ENCODE data around the gene SUDS3. TPM values are rescaled to one million over a fixed set of nuclear protein-coding genes. Genes with fewer than 3 reads are reported as not detected.

Gene SUDS3
- total RNA-seq, 4 donors from 2014 or later: 37.7 to 66.3 (median 50.1) TPM

- Histone ChIP-seq H3K27me3 (no peaks in the 10 kb centered on the region), H3K36me3 (no peaks in the 10 kb centered on the region), H3K27ac (no peak overlapping the region), H3K4me1 (no peaks in the 10 kb centered on the region), H3K9me3 (no peaks in the 10 kb centered on the region), H3K4me3 (no peak overlapping the region)
- no peak for TF ChIP-seq POLR2AphosphoS5 (IDR thresholded peaks at IDR 0.05)
- TF ChIP-seq EP300 (IDR thresholded peaks at IDR 0.05): no peak
- TF ChIP-seq CTCF (IDR thresholded peaks at IDR 0.05): no peak
- no peak for TF ChIP-seq POLR2A (IDR thresholded peaks at IDR 0.05)
- no peak for DNase-seq (ENCODE audit: low spot score in 2 of 2)
- WGBS: 52% methylated on average over 4 of the region's 4 CpGs
Measured at GRCh38 chr12:118425364-118425763, 49.0 kb downstream of the SUDS3 start.

- DNase-seq (ENCODE audit: low spot score in 2 of 2): no peak
- no peaks in the 10 kb centered on the region for H3K36me3 ChIP-seq
- no peak overlapping the region for H3K27ac ChIP-seq
- H3K4me1 ChIP-seq: no peaks in the 10 kb centered on the region
- TF ChIP-seq POLR2AphosphoS5 (IDR thresholded peaks at IDR 0.05): no peak
- no peak for TF ChIP-seq EP300 (IDR thresholded peaks at IDR 0.05)
- no peak for TF ChIP-seq CTCF (IDR thresholded peaks at IDR 0.05)
- TF ChIP-seq POLR2A (IDR thresholded peaks at IDR 0.05): no peak
- H3K9me3 ChIP-seq: no peaks in the 10 kb centered on the region
- H3K27me3 ChIP-seq: no peaks in the 10 kb centered on the region
- WGBS: 78% methylated on average over 3 of the region's 3 CpGs
- no peak overlapping the region for H3K4me3 ChIP-seq
Measured at GRCh38 chr12:118427819-118428218, 51.5 kb downstream of the SUDS3 start.

GRCh38 chr12:118428643-118429042, 52.3 kb downstream of the SUDS3 start:
- Histone ChIP-seq H3K36me3 (no peaks in the 10 kb centered on the region), H3K27me3 (no peaks in the 10 kb centered on the region), H3K27ac (no peak overlapping the region), H3K4me3 (no peak overlapping the region), H3K4me1 (no peaks in the 10 kb centered on the region), H3K9me3 (no peaks in the 10 kb centered on the region)
- no peak for DNase-seq (ENCODE audit: low spot score in 2 of 2)
- TF ChIP-seq POLR2AphosphoS5 (IDR thresholded peaks at IDR 0.05): no peak
- no peak for TF ChIP-seq POLR2A (IDR thresholded peaks at IDR 0.05)
- TF ChIP-seq CTCF (IDR thresholded peaks at IDR 0.05): no peak
- TF ChIP-seq EP300 (IDR thresholded peaks at IDR 0.05): no peak
- WGBS: 83% methylated on average over 3 of the region's 3 CpGs

- no peaks in the 10 kb centered on the region for H3K4me1 ChIP-seq
Measured at GRCh38 chr12:118429688-118430383, 53.5 kb downstream of the SUDS3 start.

More at GRCh38 chr12:118429688-118430383, 53.5 kb downstream of the SUDS3 start:
- H3K36me3 ChIP-seq: no peaks in the 10 kb centered on the region
- TF ChIP-seq POLR2A (IDR thresholded peaks at IDR 0.05) (no peak), POLR2AphosphoS5 (IDR thresholded peaks at IDR 0.05) (no peak), EP300 (IDR thresholded peaks at IDR 0.05) (no peak), CTCF (IDR thresholded peaks at IDR 0.05) (no peak)
- 77% methylated on average over 7 of the region's 7 CpGs for WGBS
- DNase-seq (ENCODE audit: low spot score in 2 of 2): no peak
- H3K27ac ChIP-seq: no peak overlapping the region
- no peaks in the 10 kb centered on the region for H3K9me3 ChIP-seq
- no peaks in the 10 kb centered on the region for H3K27me3 ChIP-seq
- no peak overlapping the region for H3K4me3 ChIP-seq

All from suprapubic skin (tissue), 4 donors.